ENCODE data around the gene PACRG. TPM values are rescaled to one million over a fixed set of nuclear protein-coding genes. Genes with fewer than 3 reads are reported as not detected.

Gene PACRG
- polyA plus RNA-seq, 1 of the 3 experiments (the other 2 are of a cell fraction): 0.56 TPM

DNA sequence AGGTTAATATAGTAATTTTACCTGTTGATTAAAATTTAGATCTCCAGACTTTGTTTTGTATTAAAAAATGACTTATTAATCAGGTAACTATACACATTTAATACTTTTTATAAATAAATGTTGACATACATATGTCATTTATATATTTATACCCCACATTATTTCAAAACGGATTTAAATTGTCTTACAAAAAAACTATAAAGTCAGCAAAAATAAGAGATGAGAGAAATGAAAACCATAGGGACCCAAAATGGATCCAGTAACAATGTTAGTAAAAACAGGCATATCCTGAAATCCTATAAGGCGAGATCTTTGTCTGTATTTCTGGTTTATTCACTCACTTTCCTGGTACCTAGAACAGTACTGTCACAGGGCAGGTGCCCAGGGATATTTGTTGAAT, 91.5 kb downstream of the PACRG start:
- Histone ChIP-seq H3K4me3 (ENCODE audit: low read depth in 2 of 2, low read length in 1 of 2) (no peak overlapping the region), H3K36me3 (replicated peaks in 1 of 2; ENCODE audit: control insufficient read depth in 1 of 2, insufficient read depth in 2 of 2, low read length in 1 of 2) (no peaks in the 10 kb centered on the region), H2AFZ (ENCODE audit: low read depth) (no peak overlapping the region), H4K20me1 (ENCODE audit: insufficient read depth) (no peaks in the 10 kb centered on the region), H3K27me3 (ENCODE audit: insufficient read depth) (no peaks in the 10 kb centered on the region), H3K79me2 (ENCODE audit: insufficient read depth) (no peaks in the 10 kb centered on the region), H3K4me2 (no peak overlapping the region), H3K9ac (no peak overlapping the region), H3K27ac (ENCODE audit: low read depth in 2 of 2, low read length in 1 of 2) (no peak overlapping the region), H3K4me1 (ENCODE audit: control insufficient read depth in 1 of 2, insufficient read depth in 2 of 2, low read depth in 1 of 2, low read length in 1 of 2) (peaks cover 0 to 2% of the 10 kb centered on the region in 2 experiments; a peak in 1 of 4 replicates), H3K9me3 (no peaks in the 10 kb centered on the region), H3K9me2 (no peaks in the 10 kb centered on the region), H3F3A (replicated peaks; ENCODE audit: insufficient read depth) (no peaks in the 10 kb centered on the region)
- CTCF ChIA-PET: no interaction called here
- whole genome bisulfite sequencing (ENCODE audit: low lambda C conversion rate): 15% methylated on average over 2 of the region's 2 CpGs
- no peak for DNase-seq
- POLR2A ChIA-PET: no interaction called here
- no peak for TF ChIP-seq NRF1 (IDR thresholded peaks at IDR 0.05; ENCODE audit: low read depth, low read length)
- TF ChIP-seq RFX5 (IDR thresholded peaks at IDR 0.05; ENCODE audit: low read length): no peak
- TF ChIP-seq EP300 (IDR thresholded peaks at IDR 0.05; ENCODE audit: borderline replicate concordance in 1 of 2, low read depth in 1 of 2, low read length in 1 of 2): no peak
- no peak for TF ChIP-seq FOXM1 (IDR thresholded peaks at IDR 0.05; ENCODE audit: low read depth)
- TF ChIP-seq FOXJ3 (CRISPR knock-in tag; IDR thresholded peaks at IDR 0.05): no peak
- no peak for TF ChIP-seq RAD21 (IDR thresholded peaks at IDR 0.05; ENCODE audit: low read length)
- TF ChIP-seq, protein P1, sequence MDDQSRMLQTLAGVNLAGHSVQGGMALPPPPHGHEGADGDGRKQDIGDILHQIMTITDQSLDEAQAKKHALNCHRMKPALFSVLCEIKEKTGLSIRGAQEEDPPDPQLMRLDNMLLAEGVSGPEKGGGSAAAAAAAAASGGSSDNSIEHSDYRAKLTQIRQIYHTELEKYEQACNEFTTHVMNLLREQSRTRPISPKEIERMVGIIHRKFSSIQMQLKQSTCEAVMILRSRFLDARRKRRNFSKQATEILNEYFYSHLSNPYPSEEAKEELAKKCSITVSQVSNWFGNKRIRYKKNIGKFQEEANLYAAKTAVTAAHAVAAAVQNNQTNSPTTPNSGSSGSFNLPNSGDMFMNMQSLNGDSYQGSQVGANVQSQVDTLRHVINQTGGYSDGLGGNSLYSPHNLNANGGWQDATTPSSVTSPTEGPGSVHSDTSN (IDR thresholded peaks at IDR 0.05): no peak
- no peak for TF ChIP-seq NFIC (IDR thresholded peaks at IDR 0.05; ENCODE audit: borderline replicate concordance)
- no peak for TF ChIP-seq ELF1 (IDR thresholded peaks at IDR 0.05)
- TF ChIP-seq, protein P2, sequence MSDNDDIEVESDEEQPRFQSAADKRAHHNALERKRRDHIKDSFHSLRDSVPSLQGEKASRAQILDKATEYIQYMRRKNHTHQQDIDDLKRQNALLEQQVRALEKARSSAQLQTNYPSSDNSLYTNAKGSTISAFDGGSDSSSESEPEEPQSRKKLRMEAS (IDR thresholded peaks at IDR 0.05; ENCODE audit: low read depth): no peak
- TF ChIP-seq, protein P3, sequence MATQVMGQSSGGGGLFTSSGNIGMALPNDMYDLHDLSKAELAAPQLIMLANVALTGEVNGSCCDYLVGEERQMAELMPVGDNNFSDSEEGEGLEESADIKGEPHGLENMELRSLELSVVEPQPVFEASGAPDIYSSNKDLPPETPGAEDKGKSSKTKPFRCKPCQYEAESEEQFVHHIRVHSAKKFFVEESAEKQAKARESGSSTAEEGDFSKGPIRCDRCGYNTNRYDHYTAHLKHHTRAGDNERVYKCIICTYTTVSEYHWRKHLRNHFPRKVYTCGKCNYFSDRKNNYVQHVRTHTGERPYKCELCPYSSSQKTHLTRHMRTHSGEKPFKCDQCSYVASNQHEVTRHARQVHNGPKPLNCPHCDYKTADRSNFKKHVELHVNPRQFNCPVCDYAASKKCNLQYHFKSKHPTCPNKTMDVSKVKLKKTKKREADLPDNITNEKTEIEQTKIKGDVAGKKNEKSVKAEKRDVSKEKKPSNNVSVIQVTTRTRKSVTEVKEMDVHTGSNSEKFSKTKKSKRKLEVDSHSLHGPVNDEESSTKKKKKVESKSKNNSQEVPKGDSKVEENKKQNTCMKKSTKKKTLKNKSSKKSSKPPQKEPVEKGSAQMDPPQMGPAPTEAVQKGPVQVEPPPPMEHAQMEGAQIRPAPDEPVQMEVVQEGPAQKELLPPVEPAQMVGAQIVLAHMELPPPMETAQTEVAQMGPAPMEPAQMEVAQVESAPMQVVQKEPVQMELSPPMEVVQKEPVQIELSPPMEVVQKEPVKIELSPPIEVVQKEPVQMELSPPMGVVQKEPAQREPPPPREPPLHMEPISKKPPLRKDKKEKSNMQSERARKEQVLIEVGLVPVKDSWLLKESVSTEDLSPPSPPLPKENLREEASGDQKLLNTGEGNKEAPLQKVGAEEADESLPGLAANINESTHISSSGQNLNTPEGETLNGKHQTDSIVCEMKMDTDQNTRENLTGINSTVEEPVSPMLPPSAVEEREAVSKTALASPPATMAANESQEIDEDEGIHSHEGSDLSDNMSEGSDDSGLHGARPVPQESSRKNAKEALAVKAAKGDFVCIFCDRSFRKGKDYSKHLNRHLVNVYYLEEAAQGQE (IDR thresholded peaks at IDR 0.05; ENCODE audit: low read depth, low read length): no peak

GRCh38 chr6:162821102-162821501, 93.3 kb downstream of the PACRG start:
- no peak overlapping the region for H3K4me3 ChIP-seq (ENCODE audit: low read depth in 2 of 2, low read length in 1 of 2)
- H3K9me3 ChIP-seq: no peaks in the 10 kb centered on the region
- H3K4me2 ChIP-seq: no peak overlapping the region
- CTCF ChIA-PET: no interaction called here
- H3K4me1 ChIP-seq (ENCODE audit: control insufficient read depth in 1 of 2, insufficient read depth in 2 of 2, low read depth in 1 of 2, low read length in 1 of 2): no peaks in the 10 kb centered on the region; a peak in 1 of 4 replicates
- POLR2A ChIA-PET: no interaction called here
- WGBS (ENCODE audit: low lambda C conversion rate): 50% methylated on average over 3 of the region's 3 CpGs
- no peaks in the 10 kb centered on the region for H3K79me2 ChIP-seq (ENCODE audit: insufficient read depth)
- no peak overlapping the region for H2AFZ ChIP-seq (ENCODE audit: low read depth)
- no peak for DNase-seq
- no peaks in the 10 kb centered on the region for H3F3A ChIP-seq (replicated peaks; ENCODE audit: insufficient read depth)
- H3K36me3 ChIP-seq (replicated peaks in 1 of 2; ENCODE audit: control insufficient read depth in 1 of 2, insufficient read depth in 2 of 2, low read length in 1 of 2): no peaks in the 10 kb centered on the region
- H3K9me2 ChIP-seq: no peaks in the 10 kb centered on the region
- H3K27me3 ChIP-seq (ENCODE audit: insufficient read depth): no peaks in the 10 kb centered on the region
- no peaks in the 10 kb centered on the region for H4K20me1 ChIP-seq (ENCODE audit: insufficient read depth)
- H3K27ac ChIP-seq (ENCODE audit: low read depth in 2 of 2, low read length in 1 of 2): no peak overlapping the region
- no peak overlapping the region for H3K9ac ChIP-seq
- TF ChIP-seq, protein P3 (IDR thresholded peaks at IDR 0.05; ENCODE audit: low read depth, low read length): no peak
- TF ChIP-seq TAF1 (IDR thresholded peaks at IDR 0.05; ENCODE audit: borderline replicate concordance, low read depth, low read length): no peak
- TF ChIP-seq, protein P4, sequence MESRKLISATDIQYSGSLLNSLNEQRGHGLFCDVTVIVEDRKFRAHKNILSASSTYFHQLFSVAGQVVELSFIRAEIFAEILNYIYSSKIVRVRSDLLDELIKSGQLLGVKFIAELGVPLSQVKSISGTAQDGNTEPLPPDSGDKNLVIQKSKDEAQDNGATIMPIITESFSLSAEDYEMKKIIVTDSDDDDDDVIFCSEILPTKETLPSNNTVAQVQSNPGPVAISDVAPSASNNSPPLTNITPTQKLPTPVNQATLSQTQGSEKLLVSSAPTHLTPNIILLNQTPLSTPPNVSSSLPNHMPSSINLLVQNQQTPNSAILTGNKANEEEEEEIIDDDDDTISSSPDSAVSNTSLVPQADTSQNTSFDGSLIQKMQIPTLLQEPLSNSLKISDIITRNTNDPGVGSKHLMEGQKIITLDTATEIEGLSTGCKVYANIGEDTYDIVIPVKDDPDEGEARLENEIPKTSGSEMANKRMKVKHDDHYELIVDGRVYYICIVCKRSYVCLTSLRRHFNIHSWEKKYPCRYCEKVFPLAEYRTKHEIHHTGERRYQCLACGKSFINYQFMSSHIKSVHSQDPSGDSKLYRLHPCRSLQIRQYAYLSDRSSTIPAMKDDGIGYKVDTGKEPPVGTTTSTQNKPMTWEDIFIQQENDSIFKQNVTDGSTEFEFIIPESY (IDR thresholded peaks at IDR 0.05; ENCODE audit: borderline replicate concordance, low read depth): no peak
- no peak for TF ChIP-seq TCF12 (IDR thresholded peaks at IDR 0.05)
- no peak for TF ChIP-seq FOSL2 (IDR thresholded peaks at IDR 0.05; ENCODE audit: borderline replicate concordance, low read depth)
- no peak for TF ChIP-seq GATA2 (CRISPR knock-in tag; IDR thresholded peaks at IDR 0.05)
- TF ChIP-seq, protein P5, sequence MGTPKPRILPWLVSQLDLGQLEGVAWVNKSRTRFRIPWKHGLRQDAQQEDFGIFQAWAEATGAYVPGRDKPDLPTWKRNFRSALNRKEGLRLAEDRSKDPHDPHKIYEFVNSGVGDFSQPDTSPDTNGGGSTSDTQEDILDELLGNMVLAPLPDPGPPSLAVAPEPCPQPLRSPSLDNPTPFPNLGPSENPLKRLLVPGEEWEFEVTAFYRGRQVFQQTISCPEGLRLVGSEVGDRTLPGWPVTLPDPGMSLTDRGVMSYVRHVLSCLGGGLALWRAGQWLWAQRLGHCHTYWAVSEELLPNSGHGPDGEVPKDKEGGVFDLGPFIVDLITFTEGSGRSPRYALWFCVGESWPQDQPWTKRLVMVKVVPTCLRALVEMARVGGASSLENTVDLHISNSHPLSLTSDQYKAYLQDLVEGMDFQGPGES (IDR thresholded peaks at IDR 0.05; ENCODE audit: low read depth, low read length): no peak
